Neural cell (in vitro differentiated cells): ENCODE results near the gene ABHD5. TPM values are rescaled to one million over a fixed set of nuclear protein-coding genes. Genes with fewer than 3 reads are reported as not detected.

Experiments
- H2AFZ ChIP-seq: fragments of 200-600, 300-800 bp; sonication (generic), shearing (Covaris generic); 2 replicates; pipeline ENCODE4 v1.6.0; 2014; ENCODE audit warnings: low read depth, mild to moderate bottlenecking, antibody characterized with exemption, low read length, moderate library complexity
- H3F3A ChIP-seq: fragments of 200-600 bp; shearing (Covaris generic); 2 replicates; pipeline ENCODE4 v1.6.1; 2016; ENCODE audit warnings: mild to moderate bottlenecking, moderate library complexity, mixed read lengths, antibody characterized with exemption, low read length; ENCODE audit not compliant: insufficient read depth, poor library complexity, severe bottlenecking
- H3K27ac ChIP-seq: fragments of 200-600, 300-800 bp; sonication (generic), shearing (Covaris generic); 2 replicates; pipeline ENCODE4 v1.5.1; 2014; ENCODE audit warnings: mild to moderate bottlenecking, low read length, moderate library complexity
- H3K27me3 ChIP-seq: fragments of 300-800, 200-600 bp; sonication (generic), shearing (Covaris generic); 2 replicates; pipeline ENCODE4 v1.6.0; 2014; ENCODE audit warnings: mild to moderate bottlenecking, low read depth, low read length, moderate library complexity; ENCODE audit not compliant: insufficient read depth
- H3K36me3 ChIP-seq: fragments of 300-800, 200-600 bp; sonication (generic), shearing (Covaris generic); 2 replicates; pipeline ENCODE4 v1.5.1; 2014; ENCODE audit warnings: mild to moderate bottlenecking, antibody characterized with exemption, low read length, moderate library complexity; ENCODE audit not compliant: insufficient read depth
- H3K4me2 ChIP-seq: fragments of 300-800, 200-600 bp; sonication (generic), shearing (Covaris generic); 2 replicates; pipeline ENCODE4 v1.6.0; 2014; ENCODE audit warnings: mild to moderate bottlenecking, low read length
- H3K4me3 ChIP-seq: fragments of 300-800, 200-600 bp; sonication (generic), shearing (Covaris generic); 2 replicates; pipeline ENCODE4 v1.5.1; 2014; ENCODE audit warnings: mild to moderate bottlenecking, low read length, moderate library complexity
- H3K79me2 ChIP-seq: fragments of 200-600 bp; shearing (Covaris generic); replicated peaks from 2 replicates; pipeline ENCODE4 v1.6.0; 2014; ENCODE audit warnings: mild to moderate bottlenecking, low read length, moderate library complexity; ENCODE audit not compliant: insufficient read depth
- H3K9ac ChIP-seq: fragments of 300-800, 200-600 bp; sonication (generic), shearing (Covaris generic); 2 replicates; pipeline ENCODE4 v1.6.1; 2016; ENCODE audit warnings: mild to moderate bottlenecking, low read length, mixed read lengths
- H3K9me2 ChIP-seq: fragments of 200-600 bp; shearing (Covaris generic); 2 replicates; pipeline ENCODE4 v1.6.1; 2016; ENCODE audit warnings: mild to moderate bottlenecking, low read length, mixed read lengths; ENCODE audit not compliant: insufficient read depth
- H3K9me3 ChIP-seq: fragments of 200-600, 300-800 bp; sonication (generic), shearing (Covaris generic); 2 replicates; pipeline ENCODE4 v1.6.1; 2016; ENCODE audit warnings: mild to moderate bottlenecking, mixed run types, low read length, moderate library complexity, mixed read lengths
- H4K20me1 ChIP-seq: fragments of 200-600 bp; shearing (Covaris generic); 2 replicates; pipeline ENCODE4 v1.6.1; 2016; ENCODE audit warnings: mild to moderate bottlenecking, mixed run types; ENCODE audit not compliant: insufficient read depth
- CTCF ChIP-seq: fragments of 450-650 bp; IDR thresholded peaks from 2 replicates; pipeline ENCODE4 v1.5.1; 2014; ENCODE audit warnings: antibody characterized with exemption, mild to moderate bottlenecking, moderate library complexity; ENCODE audit not compliant: poor library complexity, severe bottlenecking
- EP300 ChIP-seq: fragments of 450-650 bp; conservative IDR thresholded peaks from 2 replicates; pipeline ENCODE4 v1.6.1; 2014; ENCODE audit warnings: antibody characterized with exemption, mild to moderate bottlenecking, moderate library complexity; ENCODE audit not compliant: poor library complexity, severe bottlenecking
- EZH2 ChIP-seq: fragments of 200-600, 300-800 bp; shearing (Covaris generic), sonication (generic); IDR thresholded peaks from 2 replicates; pipeline ENCODE4 v1.6.1; 2014; ENCODE audit warnings: antibody characterized with exemption, low read length, borderline replicate concordance, mild to moderate bottlenecking; ENCODE audit not compliant: insufficient read depth, poor library complexity, severe bottlenecking
- MXI1 ChIP-seq: fragments of 450-650 bp; conservative IDR thresholded peaks from 2 replicates; pipeline ENCODE4 v1.6.1; 2014; ENCODE audit warnings: antibody characterized with exemption, mild to moderate bottlenecking; ENCODE audit not compliant: poor library complexity, severe bottlenecking
- POLR2AphosphoS5 ChIP-seq: IDR thresholded peaks from 2 replicates; pipeline ENCODE4 v1.6.1; 2012
- RAD21 ChIP-seq: fragments of 450-650 bp; conservative IDR thresholded peaks from 2 replicates; pipeline ENCODE4 v1.6.1; 2014; ENCODE audit warnings: antibody characterized with exemption, mild to moderate bottlenecking, moderate library complexity
- REST ChIP-seq: IDR thresholded peaks from 2 replicates; pipeline ENCODE4 v1.6.1; 2012; ENCODE audit warnings: borderline replicate concordance
- SMC3 ChIP-seq: fragments of 450-650 bp; conservative IDR thresholded peaks from 2 replicates; pipeline ENCODE4 v1.6.1; 2014; ENCODE audit warnings: antibody characterized with exemption, mild to moderate bottlenecking, moderate library complexity; ENCODE audit not compliant: poor library complexity
- TAF1 ChIP-seq: IDR thresholded peaks from 2 replicates; pipeline ENCODE4 v1.6.1; 2012; ENCODE audit warnings: low read depth
- polyA plus RNA-seq: library from polyadenylated mRNA; depleted of rRNA; stranded (reverse); fragments of >200 nt; gene quantifications from 2 replicates; pipeline ENCODE4 v1.2.3, GENCODE V29; 2014

ABHD5 gene
- polyA plus RNA-seq, 1 donor from 2014 or later, result 26.6 TPM

DNA sequence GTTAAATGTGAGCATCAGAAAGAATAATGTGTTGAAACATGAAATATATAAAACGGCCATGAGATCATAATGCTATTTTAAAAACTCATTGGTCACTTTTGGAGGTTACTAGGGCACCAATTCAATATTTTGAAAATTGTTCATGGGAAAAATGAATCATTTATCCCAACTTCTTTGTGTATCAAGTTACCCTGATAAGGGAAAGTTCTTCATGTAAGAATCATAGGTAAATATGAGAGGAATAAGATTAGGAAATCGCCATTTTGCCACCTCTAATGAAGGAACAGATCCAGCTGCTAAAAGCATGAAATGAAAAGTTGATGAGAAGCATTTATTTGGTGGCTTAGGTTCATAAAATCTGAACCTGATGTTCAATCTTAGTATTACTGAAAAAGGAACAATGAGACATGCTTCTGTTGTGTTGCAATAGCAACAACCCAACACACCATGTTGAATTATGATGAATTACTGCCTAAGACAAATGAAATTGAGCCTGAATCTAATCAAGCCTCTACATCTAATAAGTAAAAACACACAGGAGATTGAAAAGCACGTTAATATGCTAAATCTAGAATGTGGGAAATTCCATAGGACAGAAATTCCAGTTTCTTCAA is 32.5 kb downstream of the ABHD5 start:
- Histone ChIP-seq H3K9me2 (no peaks in the 10 kb centered on the region), H3F3A (no peaks in the 10 kb centered on the region), H3K79me2 (no peaks in the 10 kb centered on the region), H3K9ac (no peak overlapping the region), H3K9me3 (no peaks in the 10 kb centered on the region), H2AFZ (no peak overlapping the region), H3K27me3 (no peaks in the 10 kb centered on the region), H3K36me3 (peaks cover 8% of the 10 kb centered on the region), H3K4me2 (no peak overlapping the region), H3K4me3 (no peak overlapping the region), H3K27ac (no peak overlapping the region), H4K20me1 (no peaks in the 10 kb centered on the region)
- no peak for TF ChIP-seq POLR2AphosphoS5
- TF ChIP-seq RAD21, result no peak
- no peak for TF ChIP-seq MXI1
- no peak for TF ChIP-seq TAF1

GRCh38 chr3:43726521-43726920 is 35.8 kb downstream of the ABHD5 start:
- Histone ChIP-seq H3K9me3 (no peaks in the 10 kb centered on the region), H2AFZ (no peak overlapping the region), H3F3A (no peaks in the 10 kb centered on the region), H3K27ac (no peak overlapping the region), H3K4me2 (no peak overlapping the region), H3K79me2 (no peaks in the 10 kb centered on the region), H3K9me2 (no peaks in the 10 kb centered on the region), H4K20me1 (no peaks in the 10 kb centered on the region), H3K9ac (no peak overlapping the region), H3K27me3 (no peaks in the 10 kb centered on the region), H3K36me3 (no peaks in the 10 kb centered on the region), H3K4me3 (no peak overlapping the region)
- TF ChIP-seq TAF1 (no peak), POLR2AphosphoS5 (no peak), REST (no peak), RAD21 (no peak), MXI1 (no peak), SMC3 (no peak), CTCF (no peak), EZH2 (no peak), EP300 (no peak)
